Inflammatory macrophage treated with lipopolysaccharide for 4 hours (primary cell): ENCODE data around the gene PLEK.
"Not testable (repeated sequence)": the region's sequence is repeated elsewhere in the genome, so short reads cannot be mapped to it uniquely, and the experiment has no call there.

Experiments used
- DNase-seq: peaks from one replicate; pipeline ENCODE4 v3.0.0-alpha.2; 2020

Gene PLEK

DNA sequence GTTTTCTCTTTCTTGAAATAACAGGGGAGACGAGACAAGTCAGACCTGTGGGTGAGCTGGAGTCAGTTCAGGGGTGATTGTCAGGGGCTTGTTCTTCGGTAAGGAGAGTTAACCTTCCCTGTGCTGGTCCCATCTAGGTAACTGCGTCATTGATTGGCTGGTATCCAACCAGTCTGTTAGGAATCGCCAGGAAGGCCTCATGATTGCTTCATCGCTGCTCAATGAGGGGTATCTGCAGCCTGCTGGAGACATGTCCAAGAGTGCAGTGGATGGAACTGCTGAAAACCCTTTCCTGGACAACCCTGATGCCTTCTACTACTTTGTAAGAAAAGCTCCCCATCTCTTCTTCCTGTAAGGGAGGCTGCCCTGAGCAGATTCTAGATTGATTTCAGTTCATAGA is 21.3 kb downstream of the PLEK start:
- no peak for DNase-seq

GRCh38 chr2:68387408-68388350 is 22.6 kb downstream of the PLEK start:
- peak; percentile 99 for DNase-seq

DNA sequence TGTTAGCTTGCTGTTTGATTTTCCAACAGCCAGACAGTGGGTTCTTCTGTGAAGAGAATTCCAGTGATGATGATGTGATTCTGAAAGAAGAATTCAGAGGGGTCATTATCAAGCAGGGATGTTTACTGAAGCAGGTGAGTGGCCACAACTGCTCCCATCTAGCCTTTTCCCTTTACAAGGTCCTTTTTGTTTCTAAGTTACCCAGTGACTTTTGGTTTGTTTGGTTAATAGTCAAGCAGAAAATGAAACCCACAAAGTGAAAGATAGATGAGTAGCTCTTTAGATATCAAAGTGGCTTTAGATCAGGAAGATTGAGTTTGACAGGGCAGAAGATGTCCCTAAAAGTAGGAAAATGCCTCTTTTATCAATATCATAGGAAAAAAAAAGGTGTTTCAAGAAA is 23.3 kb downstream of the PLEK start:
- peak; percentile 63 for DNase-seq

DNA sequence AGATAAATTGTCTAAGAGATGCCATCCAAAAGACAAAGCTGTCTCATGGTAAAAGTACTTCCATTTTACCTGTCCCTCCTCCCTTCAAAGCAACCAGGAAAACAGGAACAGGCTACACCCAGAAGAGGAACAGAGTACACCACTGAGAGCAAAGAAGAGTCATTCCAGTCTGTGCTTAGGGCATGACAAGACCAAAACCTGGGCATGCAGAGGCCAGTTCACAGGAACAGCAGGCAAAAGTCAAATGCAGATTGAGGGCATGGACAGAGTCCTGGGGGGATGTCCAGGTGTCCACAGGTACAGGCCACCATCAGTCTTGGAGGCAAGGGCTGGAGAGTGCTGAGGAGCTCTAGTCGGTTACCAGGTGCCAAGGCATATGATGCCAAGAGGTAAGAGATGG is 23.7 kb downstream of the PLEK start:
- peak; percentile 53 for DNase-seq

- no peak for DNase-seq
Measured at GRCh38 chr2:68390114-68390513, 25.0 kb downstream of the PLEK start.

- no peak for DNase-seq
Measured at GRCh38 chr2:68390586-68390985, 25.5 kb downstream of the PLEK start.

DNA sequence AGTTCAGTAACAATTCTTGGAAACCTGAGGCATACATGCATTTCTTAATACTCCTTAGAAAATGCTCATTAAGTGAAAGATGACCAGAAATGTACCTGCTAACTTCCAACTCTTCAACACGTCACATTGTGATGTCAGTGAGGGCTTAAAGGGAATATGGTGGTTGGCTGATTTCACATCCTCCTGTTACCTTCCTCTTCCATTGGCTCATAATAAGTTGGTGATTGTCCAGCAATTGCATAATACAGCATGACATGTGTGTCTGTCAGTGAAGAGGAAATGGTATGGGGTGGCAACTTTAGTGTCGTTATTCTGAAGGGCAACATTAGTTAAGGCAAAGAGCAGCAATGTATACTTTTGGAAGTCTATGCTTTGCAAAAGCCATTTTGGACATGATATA is 26.0 kb downstream of the PLEK start:
- DNase-seq, result peak; percentile 96

DNA sequence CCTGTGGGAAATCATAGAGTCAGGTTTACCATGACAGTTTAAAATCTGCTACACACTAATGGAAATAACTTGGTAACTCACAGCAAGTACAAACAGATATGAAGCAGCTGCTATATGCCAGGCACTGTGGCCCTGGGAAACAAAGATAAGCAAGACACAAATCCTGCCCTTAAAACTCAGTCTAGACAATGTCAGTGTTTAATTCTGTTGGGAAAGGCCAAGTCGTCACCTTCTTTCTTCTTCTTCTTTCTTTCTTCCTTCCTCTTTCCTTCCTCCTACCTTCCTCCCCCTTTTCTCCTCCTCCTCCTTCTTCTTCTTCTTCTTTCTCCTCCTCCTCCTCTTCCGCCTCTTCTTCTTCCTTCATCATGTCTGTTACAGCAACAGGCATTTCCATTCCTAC is 26.8 kb downstream of the PLEK start:
- peak; percentile 58 for DNase-seq

- DNase-seq, result no peak
Measured at GRCh38 chr2:68396093-68396492, 31.0 kb downstream of the PLEK start.

DNA sequence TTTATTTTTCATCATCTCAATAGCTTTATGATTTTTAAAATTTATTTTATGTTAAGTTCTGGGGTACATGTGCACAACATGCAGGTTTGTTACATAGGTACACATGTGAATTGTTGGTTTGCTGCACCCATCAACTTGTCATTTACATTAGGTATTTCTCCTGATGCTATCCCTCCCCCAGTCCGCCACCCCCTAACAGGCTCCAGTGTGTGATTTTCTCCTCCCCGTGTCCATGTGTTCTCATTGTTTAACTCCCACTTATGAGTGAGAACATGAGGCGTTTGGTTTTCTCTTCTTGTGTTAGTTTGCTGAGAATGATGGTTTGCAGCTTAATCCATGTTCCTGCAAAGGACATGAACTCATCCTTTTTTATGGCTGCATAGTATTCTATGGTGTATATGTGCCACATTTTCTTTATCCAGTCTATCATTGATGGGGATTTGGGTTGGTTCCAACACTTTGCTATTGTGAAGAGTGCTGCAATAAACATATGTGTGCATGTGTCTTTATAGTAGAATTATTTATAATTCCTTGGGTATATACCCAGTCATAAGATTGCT is 32.7 kb downstream of the PLEK start:
- not testable (repeated sequence) for DNase-seq

DNA sequence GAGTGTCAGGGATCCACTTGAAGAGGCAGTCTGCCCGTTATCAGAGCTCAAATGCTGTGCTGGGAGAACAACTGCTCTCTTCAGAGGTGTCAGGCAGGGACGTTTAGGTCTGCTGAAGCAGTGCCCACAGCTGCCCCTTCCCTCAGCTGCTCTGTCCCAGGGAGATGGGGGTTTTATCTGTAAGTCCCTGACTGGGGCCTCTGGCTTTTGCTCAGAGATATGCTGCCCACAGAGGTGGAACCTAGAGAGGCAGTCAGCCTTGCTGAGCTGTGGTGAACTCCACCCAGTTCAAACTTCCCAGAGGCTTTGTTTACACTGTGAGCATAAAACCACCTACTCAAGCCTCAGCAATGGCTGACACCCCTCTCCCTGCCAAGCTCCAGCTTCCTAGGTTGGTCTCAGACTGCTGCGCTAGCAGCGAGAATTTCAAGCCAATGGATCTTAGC is 38.1 kb downstream of the PLEK start:
- no peak for DNase-seq

DNA sequence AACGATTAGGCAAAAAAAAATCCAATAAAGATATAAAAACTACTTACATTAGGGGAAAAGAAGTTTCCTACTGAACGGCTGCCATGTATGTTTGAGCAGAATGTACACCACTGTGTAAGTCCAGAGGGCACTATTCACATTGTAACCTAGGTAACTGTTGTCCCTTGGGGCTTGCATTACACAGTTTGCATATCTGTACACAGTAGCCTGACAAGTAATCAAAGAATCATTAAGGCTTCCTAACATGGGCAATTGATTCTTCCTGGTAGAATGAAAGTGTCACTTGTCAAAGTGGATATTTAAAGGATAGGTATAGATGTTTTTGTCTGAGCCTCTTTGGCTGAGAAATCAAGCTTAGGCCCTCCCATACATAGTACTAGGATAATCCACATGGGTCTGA is 39.1 kb downstream of the PLEK start:
- DNase-seq, result no peak

GRCh38 chr2:68404893-68405799 is 40.1 kb downstream of the PLEK start:
- DNase-seq, result no peak

GRCh38 chr2:68411397-68412126 is 46.5 kb downstream of the PLEK start:
- no peak for DNase-seq

GRCh38 chr2:68412127-68412819 is 47.2 kb downstream of the PLEK start:
- DNase-seq, result peak; percentile 75

DNA sequence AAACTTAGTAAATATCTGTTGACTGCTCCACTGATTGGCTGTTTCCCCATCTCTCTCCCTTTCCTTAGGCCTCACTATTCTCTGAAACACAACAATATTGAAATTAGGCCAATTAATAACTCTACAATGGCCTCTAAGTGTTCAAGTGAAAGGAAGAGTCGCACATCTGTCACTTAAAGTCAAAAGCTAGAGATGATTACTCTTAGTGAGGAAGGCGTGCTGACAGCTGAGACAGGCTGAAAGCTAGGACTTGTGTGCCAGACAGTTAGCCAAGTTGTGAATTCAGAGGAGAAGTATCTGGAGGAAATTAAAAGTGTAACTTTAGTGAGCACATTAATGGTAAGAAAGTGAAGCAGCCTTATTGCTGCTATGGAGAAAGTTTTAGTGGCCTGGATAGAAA is 48.4 kb downstream of the PLEK start:
- no peak for DNase-seq

DNA sequence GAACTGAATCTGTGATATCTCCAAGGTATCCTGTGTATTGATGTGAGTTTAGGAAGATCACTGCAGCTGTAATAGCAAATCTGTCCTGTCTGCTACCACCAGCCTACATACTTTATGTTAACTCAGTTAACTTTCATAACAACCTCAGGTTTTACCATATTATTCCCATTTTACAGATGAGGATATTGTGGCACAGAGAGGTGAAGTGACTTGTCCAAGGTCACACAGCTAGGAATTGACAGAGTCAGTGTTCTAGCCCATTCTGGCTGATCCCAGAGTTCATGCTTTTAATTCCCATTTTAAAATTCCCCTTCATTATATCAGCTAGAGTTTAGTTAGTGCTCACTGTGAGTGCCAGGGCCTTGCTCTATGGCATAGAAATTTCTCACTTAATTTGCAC is 49.4 kb downstream of the PLEK start:
- DNase-seq, result no peak

- DNase-seq, result no peak
Measured at GRCh38 chr2:68414876-68415275, 49.8 kb downstream of the PLEK start.

GRCh38 chr2:68415521-68415920 is 50.4 kb downstream of the PLEK start:
- DNase-seq, result no peak

DNA sequence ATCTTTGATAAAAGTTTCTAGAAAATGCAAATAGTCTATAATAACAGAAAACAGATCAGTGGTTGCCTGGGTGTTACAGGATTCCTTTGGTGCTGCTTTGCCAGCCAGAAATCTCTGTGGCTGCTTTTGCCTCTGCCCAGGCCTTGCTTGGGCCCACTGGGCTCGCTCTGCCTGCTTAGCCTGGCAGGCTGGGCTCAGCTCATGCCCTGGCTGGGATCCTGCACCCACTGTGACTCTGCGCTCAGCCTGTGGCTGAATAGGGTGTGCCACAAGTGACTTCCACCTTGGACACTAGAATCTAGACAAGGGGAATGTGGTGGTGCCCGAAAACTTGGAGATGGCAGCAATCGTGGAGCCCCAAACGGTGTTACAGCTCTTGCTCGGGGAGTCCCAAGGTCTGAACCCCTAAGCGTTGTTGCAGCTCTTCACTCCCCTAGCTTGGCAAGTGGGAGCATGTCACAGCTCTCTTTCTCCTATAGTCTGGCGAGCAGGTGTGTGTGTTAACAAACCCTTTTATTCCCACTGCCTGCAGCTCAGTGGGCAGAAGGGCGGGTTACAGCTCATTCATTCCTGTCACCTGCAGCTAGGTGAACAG is 51.1 kb downstream of the PLEK start:
- DNase-seq, result no peak

DNA sequence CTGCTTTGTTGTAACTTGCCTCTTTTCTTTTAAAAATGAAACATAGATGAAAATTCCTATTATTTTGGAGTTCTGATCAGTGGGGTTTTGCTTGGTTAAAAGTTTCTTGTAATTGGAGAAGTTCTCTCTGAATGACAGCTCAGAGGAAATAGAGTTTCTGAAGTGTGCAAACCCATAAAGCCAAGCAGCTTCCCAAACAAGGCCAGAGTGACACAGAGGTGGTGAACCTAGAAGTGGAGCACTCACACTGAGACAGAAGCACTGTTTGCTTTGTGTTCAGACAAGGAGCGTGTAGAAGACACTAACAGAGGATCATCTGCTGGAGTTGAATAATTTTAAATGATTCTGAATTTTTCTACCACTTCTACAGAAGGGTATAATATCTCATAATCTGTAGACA is 52.8 kb downstream of the PLEK start:
- no peak for DNase-seq

GRCh38 chr2:68418419-68418818 is 53.3 kb downstream of the PLEK start:
- DNase-seq, result no peak
